ENCODE results near the gene LRRN3.

Gene LRRN3

GRCh38 chr7:111103678-111104274, 12.8 kb downstream of the LRRN3 start:
- TF ChIP-seq CTCF (IDR thresholded peaks at IDR 0.05; ENCODE audit: unreplicated experiment in 3 of 3) = no peak
- Mint-ChIP-seq H3K36me3 (ENCODE audit: low read depth) (no peaks in the 10 kb centered on the region), H3K27ac (no peak overlapping the region), H3K27me3 (ENCODE audit: low read depth) (no peaks in the 10 kb centered on the region), H3K9me3 (no peaks in the 10 kb centered on the region), H3K4me3 (no peak overlapping the region), H3K4me1 (peaks cover 13% of the 10 kb centered on the region)

GRCh38 chr7:111104710-111105109, 13.8 kb downstream of the LRRN3 start:
- no peaks in the 10 kb centered on the region for H3K36me3 Mint-ChIP-seq (ENCODE audit: low read depth)
- peaks cover 13% of the 10 kb centered on the region for H3K4me1 Mint-ChIP-seq
- H3K4me3 Mint-ChIP-seq = no peak overlapping the region
- no peaks in the 10 kb centered on the region for H3K9me3 Mint-ChIP-seq
- no peak for TF ChIP-seq CTCF (IDR thresholded peaks at IDR 0.05; ENCODE audit: unreplicated experiment in 3 of 3)
- H3K27ac Mint-ChIP-seq = no peak overlapping the region
- H3K27me3 Mint-ChIP-seq (ENCODE audit: low read depth) = no peaks in the 10 kb centered on the region

GRCh38 chr7:111105269-111105668, 14.3 kb downstream of the LRRN3 start:
- no peaks in the 10 kb centered on the region for H3K27me3 Mint-ChIP-seq (ENCODE audit: low read depth)

GRCh38 chr7:111107579-111107978, 16.7 kb downstream of the LRRN3 start:
- H3K4me1 Mint-ChIP-seq = peaks cover 18% of the 10 kb centered on the region
- no peaks in the 10 kb centered on the region for H3K9me3 Mint-ChIP-seq
- H3K36me3 Mint-ChIP-seq (ENCODE audit: low read depth) = no peaks in the 10 kb centered on the region
- peak overlapping the region in 1 of 3 experiments; percentile 51 for H3K27ac Mint-ChIP-seq
- no peak for TF ChIP-seq CTCF (IDR thresholded peaks at IDR 0.05; ENCODE audit: unreplicated experiment in 3 of 3)
- no peaks in the 10 kb centered on the region for H3K27me3 Mint-ChIP-seq (ENCODE audit: low read depth)
- no peak overlapping the region for H3K4me3 Mint-ChIP-seq

More at GRCh38 chr7:111105269-111105668, 14.3 kb downstream of the LRRN3 start:
- no peak for TF ChIP-seq CTCF (IDR thresholded peaks at IDR 0.05; ENCODE audit: unreplicated experiment in 3 of 3)
- Mint-ChIP-seq H3K4me3 (no peak overlapping the region), H3K27ac (peak overlapping the region in 1 of 3 experiments; percentile 11), H3K36me3 (ENCODE audit: low read depth) (no peaks in the 10 kb centered on the region), H3K4me1 (peaks cover 13% of the 10 kb centered on the region), H3K9me3 (no peaks in the 10 kb centered on the region)

GRCh38 chr7:111108000-111108399, 17.1 kb downstream of the LRRN3 start:
- Mint-ChIP-seq H3K36me3 (ENCODE audit: low read depth) (no peaks in the 10 kb centered on the region), H3K9me3 (no peaks in the 10 kb centered on the region), H3K4me1 (peaks cover 22% of the 10 kb centered on the region), H3K4me3 (no peak overlapping the region), H3K27ac (peak overlapping the region in 1 of 3 experiments; percentile 51), H3K27me3 (ENCODE audit: low read depth) (no peaks in the 10 kb centered on the region)
- no peak for TF ChIP-seq CTCF (IDR thresholded peaks at IDR 0.05; ENCODE audit: unreplicated experiment in 3 of 3)

- Mint-ChIP-seq H3K27ac (no peak overlapping the region), H3K27me3 (ENCODE audit: low read depth) (no peaks in the 10 kb centered on the region), H3K4me3 (no peak overlapping the region), H3K4me1 (peaks cover 27% of the 10 kb centered on the region), H3K9me3 (no peaks in the 10 kb centered on the region), H3K36me3 (ENCODE audit: low read depth) (no peaks in the 10 kb centered on the region)
- TF ChIP-seq CTCF (IDR thresholded peaks at IDR 0.05; ENCODE audit: unreplicated experiment in 3 of 3) = no peak
These were observed 17.6 kb downstream of the LRRN3 start for GRCh38 chr7:111108496-111108895.
